HG02798 (cell line): ENCODE data around the gene TNN.

Source experiments
- ATAC-seq: cut with Tn5 transposase; IDR thresholded peaks from one replicate; pipeline ENCODE4 v1.9.1; 2021; ENCODE audit warnings: mild to moderate bottlenecking; ENCODE audit not compliant: unreplicated experiment, poor library complexity

The TNN gene

DNA sequence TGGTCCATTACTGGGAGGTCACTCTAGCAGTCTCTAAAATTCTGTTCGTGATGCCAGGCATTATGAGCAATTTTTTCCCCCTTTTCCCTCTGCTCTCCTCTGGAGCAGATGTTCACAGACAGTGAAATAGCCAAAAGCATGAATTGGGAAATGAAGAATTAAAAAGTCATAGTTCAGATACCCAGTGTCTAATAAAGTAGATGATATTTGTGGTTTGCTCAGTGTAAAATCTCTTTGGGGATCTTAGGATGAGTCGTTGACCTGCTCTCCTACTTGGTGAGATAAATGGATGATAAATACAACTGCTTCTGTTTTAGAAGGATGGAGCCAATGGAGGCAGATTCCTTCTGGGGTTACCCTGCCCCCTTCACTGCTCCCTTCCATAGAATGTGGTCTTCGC lies 68.6 kb downstream of the TNN start:
- no peak for ATAC-seq

DNA sequence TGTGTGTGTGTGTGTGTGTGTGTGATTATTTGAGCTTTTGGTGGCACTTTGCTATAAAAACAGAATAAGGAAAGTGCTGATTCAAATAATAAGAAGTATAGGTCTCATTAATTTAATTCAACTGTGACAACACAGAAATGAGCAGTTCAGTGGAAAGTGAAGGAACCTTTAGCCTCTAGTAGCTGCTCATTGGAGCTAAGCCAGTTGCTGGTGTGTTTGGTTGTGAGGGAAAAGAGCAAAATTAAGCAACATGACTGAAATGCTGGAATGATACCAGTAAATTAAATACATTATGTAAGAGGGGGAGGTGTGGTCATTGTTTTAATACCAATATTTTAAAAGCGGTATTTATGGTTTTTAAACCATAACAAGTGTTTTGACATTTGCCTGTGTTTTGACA lies 69.7 kb downstream of the TNN start:
- no peak for ATAC-seq

DNA sequence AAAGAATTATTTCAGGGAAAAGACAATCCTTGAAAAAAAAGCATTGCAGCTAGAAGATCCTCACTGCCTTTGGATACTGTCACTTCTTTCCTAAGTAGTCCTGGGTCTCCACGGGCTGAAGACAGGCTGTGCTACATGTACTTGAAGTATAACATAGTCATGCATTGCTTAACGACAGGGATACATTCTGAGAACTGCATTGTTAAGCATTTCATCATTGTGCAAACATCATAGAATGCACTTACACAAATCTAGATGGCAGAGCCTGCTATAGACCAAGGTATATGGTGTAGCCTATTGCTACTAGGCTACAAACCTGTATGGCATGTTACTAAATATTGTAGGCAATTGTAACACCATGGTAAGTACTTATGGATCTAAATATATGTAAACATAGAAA lies 70.9 kb downstream of the TNN start:
- ATAC-seq: no peak

DNA sequence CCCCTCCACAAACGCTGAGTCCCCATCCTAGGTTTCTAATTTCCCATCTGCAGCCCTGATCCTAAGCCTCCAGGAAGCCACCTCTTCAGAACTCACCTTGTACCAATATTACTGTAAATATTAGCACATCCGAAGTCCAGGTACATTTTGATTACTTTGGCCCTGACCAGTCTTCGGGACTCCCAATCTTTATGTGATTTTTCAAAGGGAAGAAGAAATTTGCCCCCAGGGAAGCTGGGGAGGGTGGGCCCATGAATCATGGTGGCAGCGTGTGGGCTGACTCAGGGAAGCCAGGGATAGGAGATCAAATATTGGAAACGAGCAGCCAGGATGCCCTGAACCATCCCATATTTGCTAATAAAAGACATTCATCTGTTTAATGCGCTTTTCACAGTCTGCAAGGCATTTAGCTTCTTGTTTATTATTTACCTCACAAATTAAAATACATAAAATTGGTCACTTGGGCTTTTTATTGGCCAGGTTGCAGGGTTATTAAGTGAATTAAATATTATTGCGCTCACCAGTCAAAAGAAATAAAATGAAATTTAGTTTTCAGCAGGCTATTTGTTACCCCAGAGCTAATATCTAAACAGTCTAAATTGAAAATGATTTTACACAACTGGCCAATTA lies 78.4 kb downstream of the TNN start:
- no peak for ATAC-seq

DNA sequence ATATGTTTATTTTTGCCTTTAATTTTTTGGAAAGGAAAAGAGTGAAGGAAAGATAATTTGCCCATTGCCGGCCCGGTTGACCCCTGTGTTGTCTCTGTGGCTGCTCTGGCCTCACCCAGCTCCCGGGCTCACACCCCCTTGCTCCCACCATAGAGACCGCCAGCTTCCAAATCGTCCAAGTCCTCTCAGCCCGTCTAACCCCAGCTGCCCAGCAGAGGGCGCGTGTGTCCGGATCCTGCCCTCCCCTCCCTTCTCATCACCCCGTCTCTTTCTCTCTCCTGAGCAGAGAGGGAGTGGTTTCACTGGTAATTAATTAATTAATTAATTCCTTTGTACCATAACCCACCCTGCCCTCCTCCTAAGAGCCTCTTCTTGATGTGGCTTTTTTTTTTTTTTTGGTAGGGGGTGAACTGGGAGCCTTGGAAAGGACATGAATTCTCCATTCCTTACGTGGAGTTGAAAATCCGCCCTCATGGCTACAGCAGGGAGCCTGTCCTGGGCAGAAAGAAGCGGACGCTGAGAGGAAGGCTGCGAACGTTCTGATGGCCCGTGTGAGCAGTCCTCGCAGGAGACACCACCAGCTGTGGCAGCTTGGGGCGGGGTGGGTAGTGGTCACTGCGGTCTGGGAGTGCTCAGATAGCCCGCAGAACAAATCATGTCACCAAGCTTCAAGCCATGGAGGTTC lies 79.0 kb downstream of the TNN start:
- peak; percentile 55 for ATAC-seq

DNA sequence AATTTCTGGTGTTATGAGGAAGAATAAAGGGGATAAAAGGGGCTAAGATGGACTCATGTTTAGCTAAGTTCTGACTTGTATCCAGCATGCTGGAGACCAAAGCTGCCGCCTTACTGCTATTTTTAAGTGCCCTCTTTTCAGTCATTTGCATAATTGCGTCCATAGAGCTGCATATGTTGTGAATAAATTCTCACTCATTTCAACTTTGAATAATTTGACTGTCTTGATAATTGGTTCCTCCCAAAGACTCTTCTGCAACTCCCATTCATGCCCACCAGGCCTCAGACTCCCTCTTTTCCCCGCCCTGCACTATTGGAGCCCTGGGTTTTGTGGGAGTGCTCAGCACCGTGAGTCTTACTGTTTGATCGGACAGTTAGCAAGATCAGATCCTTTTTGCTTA lies 79.9 kb downstream of the TNN start:
- no peak for ATAC-seq

DNA sequence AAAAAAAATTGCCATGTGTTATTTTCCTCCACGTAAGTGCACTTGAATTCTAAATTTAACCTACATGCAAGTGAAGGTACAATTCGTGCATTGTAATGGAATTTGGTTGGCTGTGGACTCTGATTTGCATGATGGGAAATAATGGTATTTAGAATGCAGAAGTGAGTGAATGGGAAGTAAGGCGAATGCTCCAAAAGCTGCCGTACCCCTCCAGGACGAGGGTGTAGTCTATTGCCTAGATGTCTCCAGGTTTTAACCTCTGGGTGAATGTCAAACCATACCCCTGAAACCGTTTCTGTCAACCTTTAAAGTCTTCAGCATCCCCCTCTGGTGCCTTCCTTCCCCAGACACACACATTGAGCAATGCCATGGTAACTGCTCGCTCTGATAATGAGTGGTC lies 80.4 kb downstream of the TNN start:
- ATAC-seq: no peak

DNA sequence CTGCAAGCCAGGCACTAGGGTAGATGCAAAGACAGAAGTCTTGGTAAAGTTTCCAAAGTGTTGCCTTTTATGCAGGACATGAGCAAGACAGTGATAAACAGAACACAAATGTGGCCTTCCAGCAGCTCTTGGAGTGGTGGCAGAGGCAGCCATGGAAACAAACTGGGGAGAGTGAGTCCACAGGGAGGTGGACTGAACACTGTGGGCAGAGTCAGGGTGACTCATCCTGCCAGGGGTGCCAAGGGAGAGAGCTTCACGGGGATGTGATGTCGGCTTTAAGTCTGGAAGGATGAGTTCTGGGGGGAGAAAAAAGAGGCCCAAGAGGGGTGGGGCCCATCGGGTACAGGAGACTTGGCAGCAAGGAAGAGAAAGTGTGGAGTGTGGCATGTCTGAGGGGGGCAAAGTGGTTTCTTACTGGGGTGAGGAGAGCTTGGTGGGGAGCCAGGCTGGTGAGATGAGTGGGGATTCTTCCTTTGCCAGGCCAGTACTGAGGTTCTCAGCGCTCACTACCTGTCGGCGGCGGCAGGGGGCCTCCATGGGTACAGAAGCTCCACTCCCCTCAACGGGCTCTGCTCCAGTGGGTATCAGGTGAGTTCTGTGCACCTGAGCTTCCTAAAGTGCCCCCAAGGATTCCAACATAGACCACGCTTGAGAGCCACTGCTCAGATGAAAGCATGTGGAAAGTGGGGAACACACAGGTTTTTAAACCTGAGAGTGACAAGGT lies 83.1 kb downstream of the TNN start:
- no peak for ATAC-seq

DNA sequence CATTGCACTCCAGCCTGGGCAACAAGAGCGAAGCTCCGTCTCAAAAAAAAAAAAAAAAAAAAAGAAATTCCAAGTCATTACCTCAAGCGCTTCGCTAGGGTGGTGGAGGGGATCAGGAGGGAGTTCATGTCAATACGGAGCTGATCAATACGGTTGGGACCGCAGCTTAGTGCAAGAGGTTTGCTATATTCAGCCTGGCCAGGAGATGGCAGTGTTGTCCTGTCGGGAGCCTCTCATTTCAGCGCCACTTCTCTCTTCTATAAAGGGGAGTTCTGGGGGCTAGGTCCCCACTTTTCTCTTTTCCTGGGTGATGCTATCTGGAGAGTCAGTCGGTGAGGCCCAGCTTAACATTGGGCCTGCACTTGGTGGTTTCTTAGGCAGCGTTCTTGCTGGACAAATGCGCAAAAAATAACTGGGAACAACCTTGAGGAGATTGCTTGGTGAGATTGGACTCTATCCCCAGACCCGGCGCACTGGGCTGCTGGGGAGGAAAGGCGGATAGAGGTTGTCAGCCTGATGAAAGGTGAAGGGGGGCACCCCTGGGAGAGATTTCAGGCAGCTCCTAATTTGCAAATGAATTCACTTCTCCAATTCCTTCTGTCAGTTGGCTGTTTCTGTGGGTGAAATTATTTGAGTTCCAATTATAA lies 84.5 kb downstream of the TNN start:
- ATAC-seq: peak; percentile 65

DNA sequence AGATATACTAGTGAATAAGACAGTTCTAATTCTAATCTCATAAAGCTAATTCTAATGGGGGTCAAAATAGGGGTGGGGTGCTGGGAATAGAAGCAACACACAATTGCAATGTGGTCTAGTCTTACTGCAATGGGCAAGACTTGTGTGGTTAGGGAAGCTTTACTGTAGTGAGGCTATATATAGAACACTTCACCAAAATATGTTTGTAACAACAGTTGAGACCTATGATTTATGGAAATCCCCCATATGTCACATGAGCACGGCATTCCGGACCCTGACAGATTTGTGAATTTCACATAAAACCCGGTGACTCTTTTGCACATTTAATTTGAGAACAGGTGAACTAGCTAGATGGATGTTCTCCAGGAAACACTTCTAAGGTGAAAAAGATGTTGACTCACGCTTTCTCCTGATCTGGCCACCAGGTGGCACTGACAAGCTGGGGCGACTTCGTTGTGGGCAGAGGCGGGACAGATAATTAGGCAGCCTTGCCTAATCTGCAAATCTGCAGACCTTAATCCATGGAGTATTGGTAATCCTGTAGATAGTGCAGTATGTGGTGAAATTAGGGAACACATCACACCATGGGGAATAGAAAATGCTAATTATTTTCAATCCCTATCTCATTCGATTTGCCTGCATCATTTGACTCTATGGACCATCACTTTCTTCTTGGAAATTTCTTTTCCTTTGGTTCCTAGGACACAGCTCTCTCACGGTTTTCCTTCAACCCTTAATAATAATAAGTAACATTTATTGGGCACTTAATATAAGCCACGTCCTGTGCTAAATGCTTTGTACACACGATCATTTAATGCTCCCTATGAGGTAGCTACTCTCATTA lies 87.2 kb downstream of the TNN start:
- ATAC-seq: peak; percentile 60

DNA sequence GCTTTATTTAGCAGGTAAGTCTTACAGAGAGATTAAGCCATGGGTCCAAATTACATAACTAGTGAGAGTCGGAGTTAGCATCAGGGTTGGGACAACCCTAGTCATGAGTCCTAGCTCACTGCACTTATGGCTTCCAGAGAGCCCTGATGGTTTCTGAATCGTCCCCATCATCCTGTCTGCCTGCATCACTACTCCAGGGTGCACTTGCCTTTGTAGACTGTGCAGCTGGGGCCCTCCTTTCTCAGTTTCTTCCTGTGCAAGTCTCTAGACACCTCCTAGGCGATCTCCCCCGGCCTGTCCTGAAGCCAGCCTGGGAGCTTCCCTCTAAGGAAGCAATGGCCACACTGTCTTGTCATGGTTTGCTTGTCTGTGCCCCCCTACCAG lies 87.8 kb downstream of the TNN start:
- ATAC-seq: no peak

DNA sequence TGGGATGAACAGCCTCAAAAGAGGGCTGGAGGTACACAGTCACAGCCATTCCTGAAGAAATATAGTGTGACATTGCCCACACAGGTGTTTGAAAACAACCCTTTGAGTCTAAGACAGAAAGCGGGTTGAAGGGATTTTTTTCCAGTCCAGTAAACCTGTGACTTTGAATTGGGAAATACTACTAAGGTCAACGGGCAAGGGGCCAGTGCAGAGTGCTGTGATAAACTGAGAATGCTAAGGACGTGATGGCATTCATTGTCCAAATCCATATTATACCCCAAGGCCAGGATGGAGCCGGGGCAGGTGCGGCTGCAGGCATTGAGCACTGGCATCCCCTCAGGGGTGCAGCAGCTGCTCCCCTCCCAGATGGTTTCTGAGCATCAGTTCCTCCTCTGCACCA lies 88.3 kb downstream of the TNN start:
- ATAC-seq: no peak

DNA sequence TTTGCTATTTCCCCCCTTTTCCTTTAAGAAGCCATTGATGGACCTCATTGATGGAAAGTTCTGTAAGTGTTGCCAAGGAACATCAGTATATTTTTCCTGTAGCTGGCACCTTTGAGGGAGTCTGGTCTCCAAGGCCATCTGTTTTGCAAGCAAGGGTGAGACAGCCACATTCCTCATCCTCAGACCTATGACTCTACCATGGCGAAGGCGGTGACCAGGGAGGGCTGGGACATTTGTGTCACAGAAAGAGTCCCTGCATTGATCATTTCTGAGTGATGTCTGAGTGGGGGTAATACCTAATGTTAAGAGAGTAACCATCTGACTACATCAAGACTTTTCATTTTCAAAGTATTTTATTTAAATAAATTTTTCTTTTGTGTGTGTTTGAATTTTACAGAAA lies 89.6 kb downstream of the TNN start:
- ATAC-seq: no peak

DNA sequence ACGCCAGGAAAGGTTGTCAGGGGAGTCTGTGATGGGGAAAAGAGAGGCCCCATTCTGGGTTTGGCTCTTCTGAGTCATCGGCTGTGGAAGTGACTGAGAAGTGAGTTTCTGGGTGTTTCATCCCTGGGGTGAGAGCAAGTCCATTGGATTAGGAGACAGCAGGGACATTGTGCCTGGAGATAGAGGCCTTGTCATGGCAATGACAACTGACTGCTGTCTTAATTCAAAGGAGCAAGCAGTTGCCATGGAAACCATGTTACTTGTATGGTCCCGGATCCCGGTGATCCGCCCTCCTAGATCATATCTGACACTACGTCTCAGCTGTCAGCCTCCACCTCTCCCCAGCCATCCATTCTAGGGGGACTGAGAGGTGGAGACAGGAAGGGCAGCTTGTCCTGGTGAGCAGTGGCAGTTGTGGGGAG lies 90.5 kb downstream of the TNN start:
- ATAC-seq: no peak

DNA sequence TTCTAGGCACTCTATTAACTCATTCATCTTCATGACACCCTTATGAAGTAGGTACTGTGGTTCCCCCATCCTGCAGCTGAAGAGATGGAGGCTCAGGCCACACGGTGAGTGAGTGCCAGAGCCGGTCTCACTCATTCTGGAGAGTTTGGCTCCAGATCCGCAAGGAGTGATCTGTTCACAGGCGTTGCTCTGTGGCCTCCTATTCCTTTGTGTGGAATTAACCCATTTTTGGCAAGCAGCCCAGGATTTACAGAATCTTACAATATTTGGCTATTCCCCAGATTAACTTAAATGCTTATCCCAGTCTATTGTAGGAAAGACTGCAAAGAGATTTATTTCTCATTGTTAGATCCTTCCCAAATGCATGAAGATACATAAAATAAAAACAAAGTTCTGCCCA lies 95.3 kb downstream of the TNN start:
- ATAC-seq: no peak

DNA sequence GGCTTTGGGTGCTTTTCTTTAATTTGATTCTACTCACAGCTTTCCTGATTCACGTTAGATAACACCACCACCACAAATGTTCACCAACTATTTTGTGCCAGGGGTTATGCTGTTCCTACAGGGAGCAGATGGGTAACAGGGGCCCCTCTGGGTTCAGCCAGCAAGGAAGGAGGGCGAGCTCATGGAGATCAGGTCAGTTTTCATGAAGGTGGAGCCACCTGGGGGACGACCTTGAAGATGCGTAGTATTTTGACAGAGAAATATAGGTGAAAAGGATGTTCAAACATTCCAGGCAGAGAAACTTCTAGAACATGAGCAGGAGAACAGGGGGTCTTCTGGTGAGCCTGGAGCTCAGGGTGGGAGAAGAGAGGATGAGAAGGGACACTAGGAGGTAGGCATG lies 96.1 kb downstream of the TNN start:
- ATAC-seq: no peak

DNA sequence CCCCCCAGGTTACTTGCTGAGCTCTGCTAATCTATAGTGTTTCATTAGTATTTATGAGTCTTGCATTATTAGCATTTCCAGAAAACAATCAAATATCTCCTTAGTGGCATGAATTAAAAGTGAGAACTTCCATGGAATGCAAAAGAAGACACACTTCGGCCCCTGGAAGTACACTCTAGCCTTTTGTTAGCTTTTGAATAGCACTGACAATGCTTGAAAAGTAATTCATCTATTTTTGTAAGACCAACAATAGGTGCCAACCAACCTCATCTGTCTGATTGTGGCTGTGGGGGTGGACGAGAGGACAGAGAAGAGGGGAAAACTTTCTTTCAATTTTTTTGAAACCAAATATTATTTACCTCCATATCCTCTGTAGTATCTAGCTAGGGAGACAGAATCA lies 97.1 kb downstream of the TNN start:
- no peak for ATAC-seq

DNA sequence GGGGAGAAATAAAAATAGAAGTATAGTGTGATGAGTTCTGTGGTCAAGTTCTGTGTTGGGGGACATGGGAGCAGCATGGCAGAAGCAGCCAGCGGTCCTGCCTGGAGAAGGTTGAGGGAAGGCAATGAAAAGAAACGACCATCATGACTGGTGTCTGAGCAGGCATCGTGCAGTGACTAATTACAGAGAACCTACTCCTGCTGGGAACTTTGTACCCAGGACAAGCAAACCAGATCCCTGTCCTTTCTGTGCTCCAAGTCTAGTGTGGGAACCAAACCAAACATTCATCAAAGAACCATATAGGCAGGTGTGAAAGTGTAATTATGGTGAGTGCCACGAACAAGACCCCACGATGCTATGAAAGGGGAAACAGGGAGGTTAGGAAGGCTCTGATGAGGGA lies 99.1 kb downstream of the TNN start:
- no peak for ATAC-seq

DNA sequence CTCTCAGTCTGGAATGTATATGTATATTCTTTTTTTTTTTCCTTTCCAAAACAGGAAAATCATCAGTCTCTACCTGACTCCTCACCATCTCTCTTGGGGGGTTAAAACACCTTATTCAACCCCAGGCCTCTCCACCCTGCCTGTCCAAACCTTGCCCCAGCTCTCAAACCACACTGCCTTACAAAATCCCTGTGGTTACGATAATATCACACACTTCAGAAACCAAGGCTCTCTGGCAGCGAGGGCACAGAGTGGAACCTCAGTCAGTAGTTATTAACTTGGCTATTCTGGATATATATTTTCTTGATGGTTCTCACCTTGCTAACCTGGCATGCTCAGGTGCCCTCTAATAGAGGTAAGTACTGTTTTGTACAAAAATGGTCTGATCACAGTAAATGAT lies 100.2 kb downstream of the TNN start:
- ATAC-seq: no peak

DNA sequence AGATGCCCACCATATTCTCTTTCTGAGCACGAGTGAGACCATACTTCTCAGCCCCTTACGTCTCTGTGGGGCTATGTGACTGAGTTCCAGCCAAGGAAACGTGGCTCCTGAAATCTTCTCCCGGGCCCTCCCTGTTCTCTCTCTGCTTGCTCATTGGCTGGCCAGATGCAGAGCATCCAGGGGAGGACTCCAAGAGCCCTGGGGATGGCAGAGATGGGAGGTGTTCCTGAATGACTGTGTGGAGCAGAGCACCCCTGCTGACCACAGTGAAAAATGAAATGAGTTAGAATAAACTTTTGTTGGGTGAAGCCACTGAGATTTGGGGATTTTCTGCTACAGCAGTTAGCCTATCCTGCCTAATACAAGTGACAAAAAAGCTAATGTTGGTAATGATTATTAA lies 101.1 kb downstream of the TNN start:
- no peak for ATAC-seq
